Astrocyte of the cerebellum (primary cell): ENCODE measurements around the gene MYL5.
"Not testable (repeated sequence)": the region's sequence is repeated elsewhere in the genome, so short reads cannot be mapped to it uniquely, and the experiment has no call there.

Experiments
- DNase-seq: peaks from one replicate; pipeline ENCODE4 v3.0.0-alpha.2; 2011; ENCODE audit warnings: low read depth
- H3K4me3 ChIP-seq: 2 replicates; pipeline ENCODE4 v1.5.1; 2011; ENCODE audit warnings: mild to moderate bottlenecking, low read depth, low read length, moderate library complexity
- in situ Hi-C: cut with HindIII; loops from 2 replicates; pipeline ENCODE4 v1.10.0; 2017; ENCODE audit warnings: low sequenced_read_pairs
- TF ChIP-seq, protein P1 (sequence below): IDR thresholded peaks from 2 replicates; pipeline ENCODE4 v1.5.1; 2012; ENCODE audit warnings: low read length, low read depth, moderate library complexity, mild to moderate bottlenecking; ENCODE audit errors: missing control alignments

The MYL5 gene

GRCh38 chr4:705278-706082, 31.1 kb downstream of the MYL5 start, which contains the start of gene PCGF3:
Gene PCGF3, plus strand, starts transcription at chr4:705832. Its CDS starts 27,849 bp downstream, at chr4:733681.
- DNase-seq = peak; percentile 86
- in situ Hi-C loops = no loop called here

DNA sequence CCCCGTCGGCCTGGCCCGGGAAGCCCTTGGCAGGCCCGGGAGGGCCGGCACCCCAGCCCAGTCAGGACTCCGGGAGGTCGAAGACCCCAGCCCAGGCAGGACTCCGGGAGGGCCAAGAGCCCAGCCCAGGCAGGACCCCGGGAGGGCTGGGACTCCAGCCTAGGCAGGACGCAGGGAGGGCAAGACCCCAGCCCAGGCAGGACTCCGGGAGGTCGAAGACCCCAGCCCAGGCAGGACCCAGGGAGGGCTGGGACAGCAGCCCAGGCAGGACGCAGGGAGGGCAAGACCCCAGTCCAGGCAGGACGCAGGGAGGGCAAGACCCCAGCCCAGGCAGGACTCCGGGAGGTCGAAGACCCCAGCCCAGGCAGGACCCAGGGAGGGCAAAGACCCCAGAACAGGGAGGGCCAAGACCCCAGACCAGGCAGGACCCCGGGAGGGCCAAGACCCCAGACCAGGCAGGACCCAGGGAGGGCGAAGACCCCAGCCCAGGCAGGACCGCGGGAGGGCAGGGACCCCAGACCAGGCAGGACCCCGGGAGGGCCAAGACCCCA, 31.8 kb downstream of the MYL5 start:
- in situ Hi-C loops, DNase-seq: not testable (repeated sequence)
- H3K4me3 ChIP-seq = peak overlapping the region; percentile 65

More at GRCh38 chr4:705278-706082, 31.1 kb downstream of the MYL5 start, which contains the start of gene PCGF3:
- TF ChIP-seq, protein P1, sequence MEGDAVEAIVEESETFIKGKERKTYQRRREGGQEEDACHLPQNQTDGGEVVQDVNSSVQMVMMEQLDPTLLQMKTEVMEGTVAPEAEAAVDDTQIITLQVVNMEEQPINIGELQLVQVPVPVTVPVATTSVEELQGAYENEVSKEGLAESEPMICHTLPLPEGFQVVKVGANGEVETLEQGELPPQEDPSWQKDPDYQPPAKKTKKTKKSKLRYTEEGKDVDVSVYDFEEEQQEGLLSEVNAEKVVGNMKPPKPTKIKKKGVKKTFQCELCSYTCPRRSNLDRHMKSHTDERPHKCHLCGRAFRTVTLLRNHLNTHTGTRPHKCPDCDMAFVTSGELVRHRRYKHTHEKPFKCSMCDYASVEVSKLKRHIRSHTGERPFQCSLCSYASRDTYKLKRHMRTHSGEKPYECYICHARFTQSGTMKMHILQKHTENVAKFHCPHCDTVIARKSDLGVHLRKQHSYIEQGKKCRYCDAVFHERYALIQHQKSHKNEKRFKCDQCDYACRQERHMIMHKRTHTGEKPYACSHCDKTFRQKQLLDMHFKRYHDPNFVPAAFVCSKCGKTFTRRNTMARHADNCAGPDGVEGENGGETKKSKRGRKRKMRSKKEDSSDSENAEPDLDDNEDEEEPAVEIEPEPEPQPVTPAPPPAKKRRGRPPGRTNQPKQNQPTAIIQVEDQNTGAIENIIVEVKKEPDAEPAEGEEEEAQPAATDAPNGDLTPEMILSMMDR = no peak
- peak within 1 kb of the TSS; percentile 65 for H3K4me3 ChIP-seq

GRCh38 chr4:706834-707598, 32.7 kb downstream of the MYL5 start:
- TF ChIP-seq, protein P1 = no peak
- in situ Hi-C loops = no loop called here
- no peak for DNase-seq
- H3K4me3 ChIP-seq = peak overlapping the region; percentile 65

DNA sequence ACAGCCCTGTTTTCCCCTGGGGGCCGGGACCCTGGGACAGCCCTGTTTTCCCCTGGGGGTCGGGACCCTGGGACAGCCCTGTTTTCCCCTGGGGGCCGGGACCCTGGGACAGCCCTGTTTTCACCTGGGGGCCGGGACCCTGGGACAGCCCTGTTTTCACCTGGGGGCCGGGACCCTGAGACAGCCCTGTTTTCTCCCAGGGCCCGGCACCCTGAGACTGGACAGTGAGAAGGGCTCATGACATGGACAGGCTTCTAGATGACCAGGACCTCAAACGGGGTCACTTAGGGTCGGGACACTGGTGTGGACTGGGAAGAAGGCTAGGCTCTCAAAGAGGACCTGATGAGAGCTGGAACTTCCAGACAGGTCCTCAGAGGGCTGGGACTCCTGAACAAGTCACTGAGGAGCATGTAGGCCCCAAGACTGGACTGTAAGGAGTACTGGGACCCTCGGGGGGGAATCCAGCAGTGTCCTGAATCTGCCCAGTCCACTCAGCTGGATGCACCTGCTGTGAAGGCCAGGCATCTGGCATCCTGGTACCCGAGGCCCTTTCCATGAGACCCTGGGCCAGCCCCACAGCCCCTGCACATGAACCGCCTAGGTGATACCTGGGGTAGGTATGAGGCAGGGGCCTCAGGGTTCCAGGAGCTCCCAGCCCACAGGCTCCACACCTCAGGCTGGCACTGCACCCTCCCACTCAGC, 33.7 kb downstream of the MYL5 start:
- no peak for DNase-seq
- H3K4me3 ChIP-seq = peak overlapping the region; percentile 65
- in situ Hi-C loops = no loop called here

GRCh38 chr4:708631-708933, 34.2 kb downstream of the MYL5 start:
- TF ChIP-seq, protein P1 = no peak
- H3K4me3 ChIP-seq = no peak overlapping the region
- in situ Hi-C loops = no loop called here
- DNase-seq = no peak

More for the DNA sequence above, 33.7 kb downstream of the MYL5 start:
- TF ChIP-seq, protein P1 = no peak

- TF ChIP-seq, protein P1 = no peak
- H3K4me3 ChIP-seq = no peak overlapping the region
- DNase-seq = no peak
- in situ Hi-C loops = no loop called here
These were observed 35.0 kb downstream of the MYL5 start for GRCh38 chr4:709348-709747.
